Keratinocyte (primary cell): Measurements from ENCODE around the gene RAE1. TPM values are rescaled to one million over a fixed set of nuclear protein-coding genes. Genes with fewer than 3 reads are reported as not detected.

ENCODE experiments used
- DNase-seq: peaks from one replicate; pipeline ENCODE4 v3.0.0-alpha.2; 2011; ENCODE audit warnings: low read depth, missing footprints, low spot score
- FAIRE-seq: peaks from 2 replicates; lab custom pipeline; 2011; peaks lifted over from hg19 to GRCh38; lab: Jason Lieb, UNC
- H2AFZ ChIP-seq: 2 replicates; pipeline ENCODE4 v1.6.0; 2012; ENCODE audit warnings: low read length, control low read depth, inconsistent platforms; ENCODE audit not compliant: control insufficient read depth
- H3K27ac ChIP-seq: 2 replicates; pipeline ENCODE4 v1.5.1; 2011; ENCODE audit warnings: low read length; ENCODE audit not compliant: control insufficient read depth, insufficient read depth
- H3K27me3 ChIP-seq: 3 replicates; pipeline ENCODE4 v1.6.0; 2011; ENCODE audit warnings: low read length; ENCODE audit not compliant: control insufficient read depth, insufficient read depth; ENCODE audit errors: extremely low read depth
- H3K36me3 ChIP-seq, 2 experiments: 2 replicates in 1 of 2; 3 replicates in 1 of 2; pipeline ENCODE4 v1.5.1; 2011; ENCODE audit warnings: low read length in 2 of 2, mild to moderate bottlenecking in 1 of 2; ENCODE audit not compliant: control insufficient read depth in 2 of 2, insufficient read depth in 2 of 2; ENCODE audit errors: extremely low read depth in 1 of 2
- H3K4me1 ChIP-seq: 3 replicates; pipeline ENCODE4 v1.5.1; 2011; ENCODE audit warnings: low read length; ENCODE audit not compliant: control insufficient read depth, insufficient read depth; ENCODE audit errors: extremely low read depth
- H3K4me2 ChIP-seq: 3 replicates; pipeline ENCODE4 v1.6.0; 2011; ENCODE audit warnings: low read depth, low read length; ENCODE audit not compliant: control insufficient read depth, insufficient read depth; ENCODE audit errors: extremely low read depth
- H3K4me3 ChIP-seq, 3 experiments: fragments of 200-600 bp in 1 of 3; sonication (generic) in 1 of 3; 2 replicates in 2 of 3; 3 replicates in 1 of 3; pipeline ENCODE4 v1.5.1; 2011 to 2016; ENCODE audit warnings: low read length in 3 of 3, mild to moderate bottlenecking in 3 of 3, control low read depth in 2 of 3, inconsistent platforms in 1 of 3, low read depth in 1 of 3, mixed read lengths in 1 of 3, mixed run types in 1 of 3, moderate library complexity in 1 of 3; ENCODE audit not compliant: control insufficient read depth in 2 of 3, insufficient read depth in 2 of 3; ENCODE audit errors: extremely low read depth in 1 of 3
- H3K79me2 ChIP-seq: 2 replicates; pipeline ENCODE4 v1.6.0; 2012; ENCODE audit warnings: low read length; ENCODE audit not compliant: control insufficient read depth, insufficient read depth
- H3K9ac ChIP-seq: 3 replicates; pipeline ENCODE4 v1.6.0; 2011; ENCODE audit warnings: low read length; ENCODE audit not compliant: control insufficient read depth, insufficient read depth; ENCODE audit errors: extremely low read depth
- H3K9me1 ChIP-seq: 3 replicates; pipeline ENCODE4 v1.6.0; 2011; ENCODE audit warnings: low read length; ENCODE audit not compliant: control insufficient read depth, insufficient read depth; ENCODE audit errors: extremely low read depth
- H3K9me3 ChIP-seq: 2 replicates; pipeline ENCODE4 v1.5.1; 2012; ENCODE audit warnings: low read depth, low read length; ENCODE audit not compliant: control insufficient read depth
- H4K20me1 ChIP-seq: 3 replicates; pipeline ENCODE4 v1.6.0; 2011; ENCODE audit warnings: low read length; ENCODE audit not compliant: control insufficient read depth, insufficient read depth; ENCODE audit errors: extremely low read depth
- dilution Hi-C: fragments of 300-500 bp; cut with MboI; formaldehyde crosslinking; loops from one replicate; pipeline ENCODE4 v1.7.0; 2020; ENCODE audit warnings: low sequenced_read_pairs; ENCODE audit not compliant: extremely low pct_ligation_motif_present
- polyA plus RNA-seq, 5 experiments: library from polyadenylated mRNA; depleted of rRNA in 3 of 5; stranded (reverse) in 3 of 5; stranded (forward) in 1 of 5; unstranded in 1 of 5; fragments of >200 nt; gene quantifications; 1 replicate in 1 of 5; 2 replicates in 3 of 5; 3 replicates in 1 of 5; pipeline versions ENCODE4 v1.2.1 to v1.2.3, GENCODE V29; 2011 to 2012; ENCODE audit warnings: missing spikeins in 2 of 5, low read depth in 1 of 5, low replicate concordance in 1 of 5
- small RNA-seq, 3 experiments: library from RNA; depleted of rRNA; stranded (forward); fragments of <200 nt; gene quantifications; one replicate each; pipeline ENCODE3, GENCODE V24; 2012; ENCODE audit warnings: low read depth in 3 of 3, low replicate concordance in 1 of 3; ENCODE audit not compliant: insufficient read length in 3 of 3
- TF ChIP-seq, protein P1 (sequence below), 3 experiments: IDR thresholded peaks in 1 of 3; conservative IDR thresholded peaks in 1 of 3; optimal IDR thresholded peaks in 1 of 3; 2 replicates in 2 of 3; 3 replicates in 1 of 3; pipeline versions ENCODE3 to v1.5.1; 2011; ENCODE audit warnings: low read length in 3 of 3, mild to moderate bottlenecking in 3 of 3, moderate library complexity in 2 of 3, control low read depth in 1 of 3, inconsistent platforms in 1 of 3; ENCODE audit not compliant: insufficient read depth in 2 of 3; ENCODE audit errors: extremely low read depth in 1 of 3

Gene RAE1
- polyA plus RNA-seq, 1 donor (not counting 4 experiments of a cell fraction or from before 2014, with no cell fraction given): 32.4 TPM

- dilution Hi-C loops: no loop called here
Observed at GRCh38 chr20:57428324-57429158, 77.5 kb downstream of the RAE1 start.

More at GRCh38 chr20:57428324-57429158, 77.5 kb downstream of the RAE1 start:
- Histone ChIP-seq H2AFZ (no peak overlapping the region), H3K27ac (no peak overlapping the region), H3K27me3 (peaks cover 24% of the 10 kb centered on the region), H3K9ac (no peak overlapping the region), H3K9me3 (no peaks in the 10 kb centered on the region), H3K9me1 (no peaks in the 10 kb centered on the region), H3K4me3 (no peak overlapping the region), H3K79me2 (no peaks in the 10 kb centered on the region), H4K20me1 (no peaks in the 10 kb centered on the region), H3K4me2 (no peak overlapping the region), H3K4me1 (no peaks in the 10 kb centered on the region), H3K36me3 (no peaks in the 10 kb centered on the region)
- TF ChIP-seq, protein P1, sequence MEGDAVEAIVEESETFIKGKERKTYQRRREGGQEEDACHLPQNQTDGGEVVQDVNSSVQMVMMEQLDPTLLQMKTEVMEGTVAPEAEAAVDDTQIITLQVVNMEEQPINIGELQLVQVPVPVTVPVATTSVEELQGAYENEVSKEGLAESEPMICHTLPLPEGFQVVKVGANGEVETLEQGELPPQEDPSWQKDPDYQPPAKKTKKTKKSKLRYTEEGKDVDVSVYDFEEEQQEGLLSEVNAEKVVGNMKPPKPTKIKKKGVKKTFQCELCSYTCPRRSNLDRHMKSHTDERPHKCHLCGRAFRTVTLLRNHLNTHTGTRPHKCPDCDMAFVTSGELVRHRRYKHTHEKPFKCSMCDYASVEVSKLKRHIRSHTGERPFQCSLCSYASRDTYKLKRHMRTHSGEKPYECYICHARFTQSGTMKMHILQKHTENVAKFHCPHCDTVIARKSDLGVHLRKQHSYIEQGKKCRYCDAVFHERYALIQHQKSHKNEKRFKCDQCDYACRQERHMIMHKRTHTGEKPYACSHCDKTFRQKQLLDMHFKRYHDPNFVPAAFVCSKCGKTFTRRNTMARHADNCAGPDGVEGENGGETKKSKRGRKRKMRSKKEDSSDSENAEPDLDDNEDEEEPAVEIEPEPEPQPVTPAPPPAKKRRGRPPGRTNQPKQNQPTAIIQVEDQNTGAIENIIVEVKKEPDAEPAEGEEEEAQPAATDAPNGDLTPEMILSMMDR (optimal IDR thresholded peaks at IDR 0.05 in 1 of 3, IDR thresholded peaks at IDR 0.05 in 1 of 3, conservative IDR thresholded peaks at IDR 0.05 in 1 of 3; ENCODE audit: extremely low read depth in 1 of 3, insufficient read depth in 2 of 3, low read length in 3 of 3): no peak
- DNase-seq (no peak), FAIRE-seq (no peak)

Small RNA genes within 50 kb of the gene (small RNA-seq; reads per million reads assigned to genes)
- gene MIR4325 (0 reads per million in 3 experiments), gene RF00019 (0 reads per million in 3 experiments), gene RPL39P39 (0 reads per million in 3 experiments)

Other genes with a start within 250 kb of the RAE1 start
- 0.29 to 1.1 TPM in 2 of 3 replicates, not detected in the other for gene BMP7, start 84.6 kb upstream of the RAE1 start, polyA plus RNA-seq
- gene SPO11, start 21.5 kb upstream of the RAE1 start, polyA plus RNA-seq: not detected in 3 replicates
- 5.1 to 6.7 TPM (median 5.7 TPM) in 3 replicates for gene RBM38, start 40.1 kb downstream of the RAE1 start, polyA plus RNA-seq
- gene CTCFL, start 173.9 kb downstream of the RAE1 start, polyA plus RNA-seq: not detected in 3 replicates
- not detected in 3 replicates for gene PCK1, start 209.9 kb downstream of the RAE1 start, polyA plus RNA-seq